Activated CD8-positive, alpha-beta memory T cell treated with anti-CD3 and anti-CD28 coated beads for 36 hours (primary cell): Measurements from ENCODE around the gene CTSH. TPM values are rescaled to one million over a fixed set of nuclear protein-coding genes. Genes with fewer than 3 reads are reported as not detected.

Source experiments
- CTCF ChIA-PET: fragments of 350-600 bp; sonication (Branson Sonifier 250); formaldehyde crosslinking; loops from one replicate; lab custom pipeline; 2021; ENCODE audit warnings: antibody characterized with exemption; lab: Charles Lee
- POLR2A ChIA-PET: fragments of 350-600 bp; sonication (Branson Sonifier 250); formaldehyde crosslinking; loops from one replicate; lab custom pipeline; 2021; ENCODE audit warnings: antibody characterized with exemption; lab: Charles Lee
- total RNA-seq, 2 experiments: library from RNA; stranded (reverse); gene quantifications; one replicate each; pipeline ENCODE4 v1.2.3, GENCODE V29; 2021

Gene CTSH
- total RNA-seq: 1 to 10 TPM; 7.2 to 7.4 TPM

GRCh38 chr15:78944669-78945407, at the start of gene CTSH:
TSS of gene CTSH (minus strand) at chr15:78945046. CDS start at chr15:78944981, 65 bp downstream.
- ChIA-PET CTCF (no interaction called here), POLR2A (no interaction called here)

GRCh38 chr15:78993931-78994530, 49.2 kb upstream of the CTSH start:
- POLR2A ChIA-PET: no interaction called here
- CTCF ChIA-PET: no interaction called here

GRCh38 chr15:78993257-78993930, 48.5 kb upstream of the CTSH start:
- ChIA-PET CTCF (no interaction called here), POLR2A (no interaction called here)

- ChIA-PET POLR2A (no interaction called here), CTCF (interaction anchor here (0.6 kb wide), 1 partner anchor 72 kb away, joined by 3 read pairs; no protein-coding TSS in a partner anchor)
Measured at GRCh38 chr15:78992416-78993256, 47.8 kb upstream of the CTSH start.

- CTCF ChIA-PET: interaction anchor here (0.6 kb wide), 1 partner anchor 71 kb away, joined by 3 read pairs; no protein-coding TSS in a partner anchor
- POLR2A ChIA-PET: no interaction called here
Measured at GRCh38 chr15:78991879-78992278, 47.0 kb upstream of the CTSH start.

GRCh38 chr15:78991476-78991875, 46.6 kb upstream of the CTSH start:
- POLR2A ChIA-PET: no interaction called here
- CTCF ChIA-PET: no interaction called here

- ChIA-PET CTCF (interaction anchor here (1.7 kb wide), 1 partner anchor 14 kb away, joined by 3 read pairs; no protein-coding TSS in a partner anchor), POLR2A (no interaction called here)
Measured at GRCh38 chr15:78990278-78990677, 45.4 kb upstream of the CTSH start.

GRCh38 chr15:78989701-78990240, 44.9 kb upstream of the CTSH start:
- ChIA-PET POLR2A (no interaction called here), CTCF (interaction anchor here (1.4 to 1.7 kb wide), 2 partner anchors 10 to 14 kb away, joined by 3 to 4 read pairs; no protein-coding TSS in a partner anchor)

GRCh38 chr15:78988361-78988911, 43.6 kb upstream of the CTSH start:
- ChIA-PET CTCF (interaction anchor here (1.4 kb wide), 1 partner anchor 9 kb away, joined by 4 read pairs; no protein-coding TSS in a partner anchor), POLR2A (no interaction called here)

- ChIA-PET CTCF (no interaction called here), POLR2A (no interaction called here)
Measured at GRCh38 chr15:78987556-78988360, 42.9 kb upstream of the CTSH start.

- CTCF ChIA-PET: interaction anchor here (0.7 kb wide), 1 partner anchor 168 kb away, joined by 4 read pairs; no protein-coding TSS in a partner anchor
- POLR2A ChIA-PET: no interaction called here
Measured at GRCh38 chr15:78985859-78986475, 41.1 kb upstream of the CTSH start.

- ChIA-PET CTCF (interaction anchor here (1.2 kb wide), 1 partner anchor 201 kb away, joined by 4 read pairs; no protein-coding TSS in a partner anchor), POLR2A (no interaction called here)
Measured at GRCh38 chr15:78984041-78984440, 39.2 kb upstream of the CTSH start.

- POLR2A ChIA-PET: no interaction called here
Measured at GRCh38 chr15:78983146-78983918, 38.5 kb upstream of the CTSH start.

GRCh38 chr15:78982736-78983135, 37.9 kb upstream of the CTSH start:
- POLR2A ChIA-PET: no interaction called here
- CTCF ChIA-PET: no interaction called here

More at GRCh38 chr15:78983146-78983918, 38.5 kb upstream of the CTSH start:
- CTCF ChIA-PET: no interaction called here

- CTCF ChIA-PET: interaction anchor here (0.6 kb wide), 1 partner anchor 91 kb away, joined by 3 read pairs; no protein-coding TSS in a partner anchor
- POLR2A ChIA-PET: no interaction called here
Measured at GRCh38 chr15:78981532-78982313, 36.9 kb upstream of the CTSH start.
